GM12891 (cell line): ENCODE results near the gene PRR14L.

ENCODE experiments used
- POLR2A ChIP-seq: IDR thresholded peaks from 2 replicates; pipeline ENCODE4 v1.6.1; 2011; ENCODE audit warnings: low read depth, low read length, control low read depth
- POLR2AphosphoS5 ChIP-seq: IDR thresholded peaks from 2 replicates; pipeline ENCODE4 v1.6.1; 2011; ENCODE audit warnings: low read depth, low read length, control low read depth
- TAF1 ChIP-seq: IDR thresholded peaks from 2 replicates; pipeline ENCODE4 v1.6.1; 2011; ENCODE audit warnings: low read depth, low read length, control low read depth

- no peak for TF ChIP-seq POLR2A
- no peak for TF ChIP-seq TAF1
- no peak for TF ChIP-seq POLR2AphosphoS5
Observed at GRCh38 chr22:31653944-31654343, 96.0 kb downstream of the PRR14L start.
